A673 (cell line): ENCODE data around the gene ZNF770.

ENCODE experiments used
- EZH2 ChIP-seq: fragments of 200-600 bp; sonication (generic); IDR thresholded peaks from 2 replicates; pipeline ENCODE4 v1.6.1; 2017; ENCODE audit warnings: borderline replicate concordance, low read depth, mild to moderate bottlenecking, mixed read lengths, antibody characterized with exemption, low read length; ENCODE audit not compliant: poor library complexity, severe bottlenecking
- TF ChIP-seq, protein P1 (sequence below): fragments of 300-800, 200-600 bp; sonication (generic); conservative IDR thresholded peaks from 2 replicates; pipeline ENCODE4 v1.5.1; 2017; ENCODE audit warnings: low read depth, mild to moderate bottlenecking, antibody characterized with exemption, low read length, moderate library complexity, mixed read lengths

DNA sequence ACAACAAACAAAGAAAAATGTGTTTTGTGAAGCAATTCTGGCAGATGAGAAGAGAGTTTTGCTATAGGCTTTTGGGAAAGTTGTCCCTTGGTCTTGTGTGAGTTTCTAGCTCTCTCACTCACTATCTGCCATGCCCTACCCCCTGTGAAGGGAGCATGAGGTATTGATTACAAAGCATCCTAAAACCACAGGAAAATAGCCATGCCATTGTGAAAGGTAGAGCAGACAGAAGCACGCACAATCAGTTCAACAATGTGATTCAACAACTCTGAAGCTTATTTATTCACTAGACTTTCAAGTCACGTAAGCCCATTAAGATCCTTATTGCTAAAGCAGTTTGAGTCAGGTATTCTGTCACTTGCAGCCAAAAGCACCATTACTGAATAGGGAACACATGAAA is 12.0 kb downstream of the ZNF770 start:
- TF ChIP-seq, protein P1, sequence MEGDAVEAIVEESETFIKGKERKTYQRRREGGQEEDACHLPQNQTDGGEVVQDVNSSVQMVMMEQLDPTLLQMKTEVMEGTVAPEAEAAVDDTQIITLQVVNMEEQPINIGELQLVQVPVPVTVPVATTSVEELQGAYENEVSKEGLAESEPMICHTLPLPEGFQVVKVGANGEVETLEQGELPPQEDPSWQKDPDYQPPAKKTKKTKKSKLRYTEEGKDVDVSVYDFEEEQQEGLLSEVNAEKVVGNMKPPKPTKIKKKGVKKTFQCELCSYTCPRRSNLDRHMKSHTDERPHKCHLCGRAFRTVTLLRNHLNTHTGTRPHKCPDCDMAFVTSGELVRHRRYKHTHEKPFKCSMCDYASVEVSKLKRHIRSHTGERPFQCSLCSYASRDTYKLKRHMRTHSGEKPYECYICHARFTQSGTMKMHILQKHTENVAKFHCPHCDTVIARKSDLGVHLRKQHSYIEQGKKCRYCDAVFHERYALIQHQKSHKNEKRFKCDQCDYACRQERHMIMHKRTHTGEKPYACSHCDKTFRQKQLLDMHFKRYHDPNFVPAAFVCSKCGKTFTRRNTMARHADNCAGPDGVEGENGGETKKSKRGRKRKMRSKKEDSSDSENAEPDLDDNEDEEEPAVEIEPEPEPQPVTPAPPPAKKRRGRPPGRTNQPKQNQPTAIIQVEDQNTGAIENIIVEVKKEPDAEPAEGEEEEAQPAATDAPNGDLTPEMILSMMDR: no peak
- TF ChIP-seq EZH2: no peak
